NCI-H187 treated with DMSO at 0.1 percent for 48 hours (cell line): ENCODE data around the gene FMN2.

Source experiments
- DNase-seq: peaks from one replicate; lab custom pipeline; 2025; lab: John Stamatoyannopoulos, UW

FMN2 gene

DNA sequence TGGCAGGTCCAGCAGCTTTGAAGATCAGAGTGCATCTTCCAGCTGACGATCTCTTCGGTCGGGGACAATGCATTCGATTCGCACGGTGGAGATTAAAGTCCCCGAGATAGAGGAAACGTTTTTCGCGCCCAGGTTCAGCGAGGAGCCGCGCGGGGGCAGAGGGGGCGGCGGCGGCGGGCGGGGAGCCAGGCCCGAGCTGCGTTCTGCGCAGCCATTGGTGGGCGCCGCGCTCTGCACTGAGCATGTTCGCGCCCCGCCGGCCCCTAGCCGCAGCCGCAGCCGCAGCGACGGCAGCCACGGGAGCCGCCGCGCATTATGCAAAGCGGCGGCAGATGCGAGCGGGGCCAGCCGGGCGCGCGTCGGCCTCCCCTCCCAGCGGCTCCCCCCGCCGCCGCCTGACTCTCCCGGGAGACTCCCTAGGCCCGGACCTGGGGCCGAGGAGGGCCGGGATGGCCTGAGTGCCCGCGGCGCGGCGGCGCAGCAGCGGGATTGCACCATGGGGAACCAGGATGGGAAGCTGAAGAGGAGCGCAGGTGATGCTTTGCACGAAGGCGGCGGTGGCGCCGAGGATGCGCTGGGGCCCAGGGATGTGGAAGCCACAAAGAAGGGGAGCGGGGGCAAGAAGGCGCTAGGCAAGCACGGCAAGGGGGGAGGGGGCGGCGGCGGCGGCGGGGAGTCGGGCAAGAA, at the start of gene FMN2:
TSS of gene FMN2 (plus strand) at position 270 of the 687 bp plus-strand sequence. CDS start at position 497, 227 bp downstream.
- no peak for DNase-seq

DNA sequence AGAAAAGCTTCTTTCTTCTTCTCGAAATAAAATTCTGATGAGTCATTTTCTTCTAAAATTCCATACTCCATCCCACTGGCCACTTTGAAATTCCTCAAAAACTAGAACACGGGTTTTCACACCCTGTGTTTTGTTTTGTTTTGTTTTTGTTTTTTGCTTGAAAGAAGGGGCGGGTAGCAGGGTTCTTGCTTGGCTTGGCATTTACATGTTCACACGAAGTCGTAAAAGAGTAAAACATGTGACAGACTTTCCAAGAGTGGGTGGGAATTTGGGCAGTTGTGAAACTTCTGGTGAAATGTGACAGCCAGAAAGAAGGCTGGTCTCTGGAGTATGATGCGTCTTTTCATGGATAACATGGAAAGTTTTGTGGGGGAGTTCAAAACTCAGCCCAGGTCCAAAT, 47.1 kb upstream of the FMN2 start:
- no peak for DNase-seq

DNA sequence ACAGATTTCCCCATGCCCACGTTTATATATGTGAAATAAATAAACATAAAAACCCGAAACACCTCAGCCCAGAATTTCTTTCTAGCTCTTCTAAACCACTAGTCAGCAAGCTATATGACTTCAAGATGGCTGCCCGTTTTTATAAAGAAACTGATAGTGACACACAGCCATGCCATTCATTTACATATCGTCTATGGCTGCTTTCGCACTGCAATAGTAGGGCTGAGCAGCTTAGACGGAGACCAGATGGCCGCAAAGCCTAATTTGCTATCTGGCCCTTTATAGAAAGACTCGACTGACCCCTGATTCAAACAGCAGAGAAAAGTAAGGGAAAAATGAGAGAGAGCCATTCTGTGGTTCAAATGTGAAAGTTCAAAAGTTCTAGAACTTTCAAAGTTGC, 45.7 kb upstream of the FMN2 start:
- no peak for DNase-seq

DNA sequence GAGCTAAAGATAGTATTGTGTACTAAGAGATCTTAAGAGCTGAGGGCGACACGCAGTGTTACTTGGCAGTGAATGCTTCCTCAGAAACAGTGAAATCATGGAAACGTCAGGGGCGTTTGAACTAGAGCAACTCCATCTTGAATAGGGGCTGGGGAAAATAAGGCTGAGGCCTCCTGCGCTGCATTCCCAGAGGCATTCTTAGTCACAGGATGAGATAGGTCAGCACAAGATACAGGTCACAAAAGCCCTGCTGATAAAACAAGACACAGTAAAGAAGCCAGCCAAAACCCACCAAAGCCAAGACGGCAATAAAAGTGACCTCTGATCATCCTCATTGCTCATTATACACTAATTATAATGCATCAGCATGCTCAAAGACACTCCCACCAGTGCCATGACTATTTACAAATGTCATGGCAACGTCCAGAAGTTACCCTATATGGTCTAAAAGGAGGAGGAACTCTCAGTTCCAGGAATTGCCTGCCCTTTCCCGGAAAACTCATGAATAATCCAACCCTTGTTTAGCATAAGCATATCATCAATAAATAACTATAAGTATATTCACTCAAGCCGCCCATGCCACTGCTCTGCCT, 37.5 kb upstream of the FMN2 start:
- DNase-seq, result no peak

DNA sequence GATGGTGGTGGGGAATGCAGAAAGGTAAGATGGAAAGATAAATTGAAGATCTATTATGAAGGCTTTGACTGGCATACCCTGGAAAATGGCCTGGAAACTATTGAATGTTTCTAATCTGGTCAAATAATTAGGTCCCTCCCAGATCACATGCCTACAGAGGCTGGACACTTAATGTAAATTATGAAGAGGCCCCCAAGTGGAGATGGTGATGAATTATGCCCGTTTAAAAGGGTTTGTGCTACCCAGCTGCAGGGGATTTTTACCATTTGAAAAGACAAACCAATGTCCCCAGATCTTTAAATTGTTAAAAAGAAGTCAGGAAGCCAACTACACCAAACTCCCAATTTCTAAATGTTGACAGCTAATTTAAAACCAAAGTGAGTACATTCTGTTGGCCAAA, 35.7 kb upstream of the FMN2 start:
- DNase-seq, result no peak

DNA sequence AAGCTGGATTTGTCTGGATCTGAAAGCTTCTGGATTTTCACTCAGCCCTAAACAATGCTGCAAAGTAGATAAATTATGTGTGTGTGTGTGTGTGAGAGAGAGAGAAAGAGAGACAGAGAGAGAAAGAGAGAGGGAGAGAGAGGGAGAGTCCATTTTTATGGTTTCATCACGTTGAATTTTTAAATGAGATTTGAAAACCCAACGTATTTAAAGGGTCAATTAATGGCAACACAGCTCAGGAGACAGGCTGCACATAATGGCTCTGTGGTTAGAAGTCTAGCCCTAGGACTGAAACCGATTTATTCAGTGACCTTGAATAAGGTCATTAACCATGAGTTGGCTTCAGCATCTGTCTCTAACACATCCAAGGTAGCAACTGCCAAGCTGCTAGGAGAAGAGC, 35.3 kb upstream of the FMN2 start:
- DNase-seq, result no peak

DNA sequence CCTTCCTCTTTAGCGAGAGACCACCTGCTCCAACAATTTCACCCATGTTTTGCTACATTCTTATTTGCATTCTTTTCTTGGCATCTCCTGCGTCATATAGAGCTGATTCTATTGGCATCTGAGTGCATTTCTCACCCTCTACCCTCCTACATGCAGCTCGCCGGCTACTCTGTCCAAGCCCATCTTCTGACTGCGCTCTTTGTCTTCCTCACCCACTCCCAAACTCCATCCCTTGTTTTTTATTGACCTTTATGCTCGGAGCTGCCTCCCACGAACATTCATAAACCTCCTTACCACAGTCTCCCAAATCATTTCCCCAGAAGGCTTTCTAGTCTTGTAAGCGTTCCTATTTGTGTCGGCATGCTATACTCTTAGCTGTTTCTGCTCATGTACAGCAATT, 33.6 kb upstream of the FMN2 start:
- DNase-seq, result no peak

DNA sequence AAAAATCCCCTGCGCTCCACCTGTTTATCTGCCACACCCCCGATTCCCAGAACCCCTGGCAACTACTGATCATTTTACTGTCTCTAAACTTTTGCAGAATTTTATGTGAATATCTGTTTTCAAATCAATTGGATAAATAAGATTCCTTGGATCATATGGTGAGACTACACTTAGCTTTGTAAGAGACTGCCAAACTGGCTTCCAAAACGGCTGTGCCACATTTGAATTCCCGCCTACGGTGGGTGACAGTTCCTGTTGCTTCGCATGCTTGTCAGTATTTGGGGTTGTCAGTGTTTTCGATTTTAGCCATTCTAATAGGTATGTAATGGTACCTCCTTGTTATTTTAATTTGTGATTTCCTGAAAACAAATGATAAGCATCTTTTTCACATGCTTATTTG, 22.7 kb upstream of the FMN2 start:
- no peak for DNase-seq

DNA sequence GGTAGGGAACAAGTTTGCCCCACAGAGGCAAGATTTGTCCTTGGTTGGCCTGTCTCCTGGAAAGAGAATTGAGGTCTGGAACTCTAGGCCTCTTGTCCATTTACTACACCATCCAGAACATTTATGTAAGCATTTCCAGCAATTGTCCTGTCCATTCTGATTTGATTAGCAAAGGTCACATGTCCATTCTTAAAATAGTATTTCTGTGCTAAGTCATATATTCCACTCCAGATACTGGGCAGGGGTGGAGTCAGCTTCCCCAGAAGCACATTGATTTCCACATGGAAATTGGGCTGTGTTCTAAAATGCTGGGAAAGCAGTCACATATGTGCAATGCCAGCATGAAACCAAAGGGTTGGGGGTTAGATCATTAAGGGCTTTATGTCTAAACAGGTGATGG, 21.5 kb upstream of the FMN2 start:
- DNase-seq, result no peak

DNA sequence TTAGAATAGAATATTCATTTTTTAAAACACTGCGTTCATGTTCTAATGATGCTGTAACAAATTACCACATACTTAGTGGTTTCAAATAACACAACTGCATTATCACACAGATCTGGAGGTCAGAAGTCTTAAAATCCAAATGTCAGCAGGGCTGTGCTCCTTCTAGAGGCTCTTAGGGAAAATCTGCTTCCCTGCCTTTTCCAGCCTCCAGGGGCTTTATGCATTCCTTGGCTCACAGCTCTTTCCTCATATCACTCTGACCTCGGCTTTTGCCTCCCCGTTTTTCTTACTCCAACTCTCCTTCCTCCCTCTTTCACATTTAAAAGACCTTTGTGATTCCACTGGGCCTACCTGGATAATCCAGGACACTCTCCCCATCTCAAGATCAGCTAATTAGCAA, 18.6 kb upstream of the FMN2 start:
- no peak for DNase-seq

DNA sequence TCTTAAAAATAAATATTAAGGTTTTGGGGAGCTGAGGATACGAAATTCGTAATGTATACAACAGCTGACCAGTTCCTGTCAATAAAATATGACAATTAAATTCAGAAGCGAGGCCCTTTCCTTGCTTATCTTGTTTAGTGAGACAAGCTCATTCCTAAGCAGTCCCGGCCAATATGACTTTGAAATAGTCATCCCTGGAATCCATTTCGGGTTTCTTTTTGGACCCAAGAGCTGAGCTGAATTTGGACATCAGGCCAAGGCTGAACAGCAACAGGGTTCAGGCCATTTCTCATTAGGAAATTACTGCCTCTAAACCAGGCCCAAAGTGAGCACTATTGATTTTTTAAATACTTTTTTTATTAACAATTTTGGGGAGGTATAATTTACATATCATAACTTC, 17.3 kb upstream of the FMN2 start:
- no peak for DNase-seq

DNA sequence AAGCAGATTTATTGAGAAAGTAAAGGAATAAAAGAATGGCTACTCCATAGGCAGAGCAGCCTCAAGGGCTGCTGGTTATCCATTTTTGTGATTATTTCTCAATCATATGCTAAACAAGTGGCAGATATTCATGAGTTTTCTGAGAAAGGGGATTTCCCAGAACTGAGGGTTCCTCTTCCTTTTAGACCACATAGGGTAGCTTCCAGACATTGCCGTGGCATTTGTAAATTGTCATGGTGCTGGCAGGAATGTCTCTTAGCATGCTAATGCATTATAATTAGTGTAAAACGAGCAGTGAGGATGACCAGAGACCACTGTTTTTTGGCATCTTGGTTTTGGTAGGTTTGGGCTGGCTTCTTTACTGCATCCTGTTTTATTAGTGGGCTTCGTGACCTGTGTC, 16.8 kb upstream of the FMN2 start:
- no peak for DNase-seq

DNA sequence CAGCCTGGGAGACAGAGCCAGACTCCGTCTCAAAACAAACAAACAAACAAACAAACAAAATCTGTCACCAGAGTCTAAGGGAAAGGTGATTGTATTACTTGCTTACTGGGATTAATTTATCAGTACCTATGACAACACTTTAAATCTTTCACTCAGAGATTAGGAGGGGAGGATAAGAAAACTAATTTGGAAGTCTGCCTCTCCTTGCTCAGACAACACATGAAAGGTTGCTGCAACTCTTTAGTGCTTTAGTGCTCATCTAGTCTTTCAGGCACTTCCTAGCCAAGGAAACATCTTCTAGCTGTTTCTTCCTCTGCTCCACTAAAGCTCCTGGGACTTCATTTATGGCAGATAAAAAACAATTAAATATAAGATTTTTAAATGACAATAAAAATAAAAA, 7.3 kb upstream of the FMN2 start:
- no peak for DNase-seq

DNA sequence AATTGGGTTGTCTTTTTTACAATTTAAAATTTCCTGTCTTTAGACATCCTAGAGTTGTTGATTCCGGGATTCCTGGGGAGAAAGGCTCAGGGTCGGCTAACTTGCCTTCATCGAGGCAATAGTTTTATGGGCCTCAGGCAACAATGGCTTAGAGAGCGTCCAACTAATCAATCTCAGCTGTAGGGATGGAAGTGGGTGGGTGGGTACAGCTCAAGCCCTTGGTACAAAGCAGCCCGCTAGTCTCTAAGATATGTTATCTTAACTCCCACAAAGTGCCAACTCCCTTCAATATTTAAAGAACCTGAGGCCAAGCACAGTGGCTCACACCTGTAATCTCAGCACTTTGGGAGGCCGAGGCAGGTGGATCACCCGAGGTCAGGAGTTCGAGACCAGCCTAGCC, 6.9 kb upstream of the FMN2 start:
- no peak for DNase-seq

DNA sequence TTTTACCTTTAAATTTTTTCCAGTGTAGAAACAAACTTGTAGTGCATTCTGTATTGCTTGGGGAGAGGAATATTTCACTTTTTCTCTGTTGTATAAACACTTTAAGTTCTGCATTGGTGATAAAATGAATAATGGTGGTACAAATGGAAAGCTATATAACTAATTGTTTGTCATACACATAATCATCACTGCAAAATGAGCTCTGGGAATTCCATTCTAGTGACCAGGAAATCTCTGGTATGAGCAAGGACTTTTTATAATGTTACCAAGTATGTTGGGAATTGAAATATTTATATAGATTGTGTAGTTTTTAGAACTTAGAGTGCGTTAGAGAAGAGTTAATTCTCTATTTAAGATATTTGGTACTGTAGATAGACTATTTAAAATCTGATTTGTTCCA, 5.0 kb upstream of the FMN2 start:
- DNase-seq, result no peak

DNA sequence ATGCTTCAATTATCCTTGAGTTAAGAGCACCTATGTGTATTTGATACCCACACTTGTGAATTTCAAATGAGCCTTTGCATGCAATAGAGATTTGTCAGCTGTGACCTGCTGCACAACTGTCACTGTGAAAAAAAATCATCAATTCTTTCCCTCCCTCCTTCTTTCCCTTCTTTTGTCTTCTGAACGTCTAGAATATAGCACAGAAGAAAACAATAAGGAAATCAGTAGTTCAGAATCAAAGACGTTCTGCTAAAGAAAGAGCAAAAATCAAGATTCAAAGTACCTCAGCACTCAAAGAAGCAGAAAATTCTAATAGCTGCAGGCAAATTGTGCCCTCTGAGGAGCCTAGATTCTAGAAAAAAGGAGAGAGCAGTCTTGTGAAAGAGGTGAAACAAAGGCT, 1.7 kb upstream of the FMN2 start:
- DNase-seq, result no peak

DNA sequence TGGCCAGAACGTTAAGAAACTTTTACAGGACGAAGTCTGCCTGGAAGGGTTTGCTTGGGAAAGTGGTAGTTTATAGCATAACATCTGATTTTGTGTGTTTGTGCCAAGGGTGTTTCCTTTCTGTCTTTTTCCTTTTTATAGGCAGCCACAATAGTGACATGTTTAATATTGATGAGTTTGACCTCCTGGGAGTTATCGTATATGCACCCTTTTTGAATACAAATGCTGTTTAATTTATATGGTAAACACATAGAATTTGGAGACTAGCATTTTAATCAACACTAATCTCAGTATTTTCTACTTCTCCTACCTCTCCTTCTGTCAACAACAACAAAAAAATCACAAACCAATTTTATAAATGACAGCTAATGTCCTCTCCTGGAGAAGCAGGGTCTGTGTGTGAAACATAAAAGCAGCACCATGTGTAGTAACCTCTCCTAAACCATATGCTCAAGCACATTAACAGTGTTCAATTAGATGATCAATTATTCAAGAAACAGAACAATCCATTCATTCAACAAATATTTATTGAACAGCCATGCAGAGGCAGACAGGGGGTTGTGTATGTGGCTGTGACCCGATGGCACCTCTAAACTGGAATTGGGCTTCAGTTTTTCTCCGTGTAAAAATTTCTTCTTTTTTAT, 604 bp upstream of the FMN2 start:
- no peak for DNase-seq

DNA sequence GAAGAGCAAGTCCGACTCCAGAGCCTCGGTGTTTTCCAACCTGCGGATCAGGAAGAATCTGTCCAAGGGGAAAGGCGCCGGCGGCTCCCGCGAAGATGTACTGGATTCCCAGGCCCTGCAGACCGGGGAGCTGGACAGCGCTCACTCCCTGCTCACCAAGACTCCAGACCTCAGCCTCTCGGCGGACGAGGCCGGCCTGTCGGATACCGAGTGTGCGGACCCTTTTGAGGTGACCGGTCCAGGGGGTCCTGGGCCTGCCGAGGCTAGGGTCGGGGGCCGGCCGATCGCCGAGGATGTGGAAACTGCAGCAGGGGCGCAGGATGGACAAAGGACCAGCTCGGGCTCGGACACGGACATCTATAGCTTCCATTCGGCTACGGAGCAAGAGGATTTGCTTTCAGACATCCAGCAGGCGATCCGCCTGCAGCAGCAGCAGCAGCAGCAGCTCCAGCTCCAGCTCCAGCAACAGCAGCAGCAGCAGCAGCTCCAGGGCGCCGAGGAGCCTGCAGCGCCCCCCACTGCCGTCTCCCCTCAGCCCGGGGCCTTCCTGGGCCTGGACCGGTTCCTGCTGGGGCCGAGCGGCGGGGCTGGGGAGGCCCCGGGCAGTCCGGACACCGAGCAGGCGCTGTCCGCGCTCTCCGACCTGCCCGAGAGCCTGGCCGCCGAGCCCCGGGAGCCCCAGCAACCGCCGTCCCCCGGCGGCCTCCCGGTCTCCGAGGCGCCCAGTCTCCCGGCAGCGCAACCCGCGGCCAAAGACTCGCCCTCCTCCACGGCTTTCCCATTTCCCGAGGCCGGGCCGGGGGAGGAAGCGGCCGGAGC, 827 bp downstream of the FMN2 start:
- no peak for DNase-seq

DNA sequence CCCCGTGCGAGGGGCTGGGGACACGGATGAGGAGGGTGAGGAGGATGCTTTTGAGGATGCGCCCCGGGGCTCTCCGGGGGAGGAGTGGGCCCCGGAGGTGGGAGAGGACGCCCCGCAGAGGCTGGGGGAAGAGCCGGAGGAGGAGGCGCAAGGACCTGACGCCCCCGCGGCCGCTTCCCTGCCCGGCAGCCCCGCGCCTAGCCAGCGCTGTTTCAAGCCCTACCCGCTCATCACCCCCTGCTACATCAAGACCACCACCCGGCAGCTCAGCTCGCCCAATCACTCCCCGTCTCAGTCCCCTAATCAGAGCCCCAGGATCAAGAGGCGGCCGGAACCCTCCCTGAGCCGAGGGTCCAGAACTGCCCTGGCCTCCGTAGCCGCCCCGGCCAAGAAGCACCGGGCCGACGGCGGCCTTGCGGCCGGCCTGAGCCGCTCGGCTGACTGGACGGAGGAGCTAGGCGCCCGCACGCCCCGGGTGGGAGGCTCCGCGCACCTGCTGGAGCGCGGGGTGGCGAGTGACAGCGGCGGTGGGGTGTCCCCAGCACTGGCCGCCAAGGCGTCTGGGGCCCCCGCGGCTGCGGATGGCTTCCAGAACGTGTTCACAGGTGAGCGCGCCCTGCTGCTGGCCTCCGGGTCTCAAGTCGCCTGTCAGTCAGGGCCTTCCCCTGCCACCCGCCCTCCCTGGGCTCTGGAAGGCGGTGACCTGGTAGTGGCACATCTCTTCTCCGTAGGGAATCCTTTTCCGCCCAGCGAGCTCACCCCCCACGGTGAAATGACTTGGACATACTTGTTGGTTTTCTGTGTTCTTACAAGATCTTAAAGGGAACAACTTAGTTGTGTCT, 1.7 kb downstream of the FMN2 start:
- no peak for DNase-seq

DNA sequence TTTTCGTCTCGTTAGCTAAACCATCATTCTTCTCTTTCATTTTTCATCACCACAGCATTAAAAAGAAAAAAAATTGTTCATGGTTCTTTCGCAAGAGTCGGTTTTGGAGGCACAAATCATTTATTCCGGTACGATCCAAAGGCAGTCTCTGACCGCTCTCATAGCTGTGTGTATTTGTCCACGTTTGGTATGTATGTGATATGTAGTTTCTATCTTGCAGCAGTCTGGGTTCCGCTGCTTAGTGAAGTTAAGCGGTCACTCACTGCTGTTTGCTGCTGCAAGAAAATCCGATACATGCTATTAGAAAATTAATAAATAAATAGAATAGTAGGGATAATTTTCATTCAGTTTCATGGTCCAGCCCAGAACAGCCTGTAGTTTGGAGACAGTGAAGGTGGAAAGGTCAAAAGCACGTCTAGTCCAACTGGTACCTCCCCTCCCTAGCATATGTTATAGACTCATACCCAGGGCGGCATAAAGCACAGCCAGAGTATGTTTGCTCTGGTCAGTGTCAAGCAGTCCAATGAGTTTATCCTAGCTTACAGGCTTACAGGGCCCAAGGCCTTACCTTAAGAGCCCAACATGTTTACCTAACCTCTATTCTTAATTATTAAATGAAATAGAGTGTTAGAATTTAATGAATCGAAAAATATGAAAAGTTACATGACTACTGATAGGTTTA, 2.5 kb downstream of the FMN2 start:
- no peak for DNase-seq

DNA sequence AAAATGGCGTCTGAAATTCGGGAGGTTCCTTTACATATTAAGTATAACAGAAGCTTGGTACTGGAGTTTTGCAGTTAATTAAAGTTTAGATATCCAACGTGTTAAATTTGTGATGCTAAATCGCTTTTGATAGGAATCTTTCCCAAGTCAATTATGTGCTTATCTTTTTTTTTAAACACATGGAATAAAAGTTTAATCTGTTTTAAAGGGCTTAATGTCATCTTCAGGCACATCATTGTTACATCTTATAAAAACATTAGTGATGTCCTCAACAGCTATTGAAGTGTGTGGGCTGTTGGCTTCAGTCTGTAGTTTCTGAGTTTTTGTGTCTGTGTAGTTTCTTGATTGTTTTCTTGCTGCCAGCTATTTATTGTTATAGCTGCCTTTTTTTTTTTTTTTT, 5.3 kb downstream of the FMN2 start:
- no peak for DNase-seq
